ENCODE data around the gene TBX4.
A peak's percentile ranks its signal among the peaks of the same experiment; 100 is the strongest.

Gene TBX4

DNA sequence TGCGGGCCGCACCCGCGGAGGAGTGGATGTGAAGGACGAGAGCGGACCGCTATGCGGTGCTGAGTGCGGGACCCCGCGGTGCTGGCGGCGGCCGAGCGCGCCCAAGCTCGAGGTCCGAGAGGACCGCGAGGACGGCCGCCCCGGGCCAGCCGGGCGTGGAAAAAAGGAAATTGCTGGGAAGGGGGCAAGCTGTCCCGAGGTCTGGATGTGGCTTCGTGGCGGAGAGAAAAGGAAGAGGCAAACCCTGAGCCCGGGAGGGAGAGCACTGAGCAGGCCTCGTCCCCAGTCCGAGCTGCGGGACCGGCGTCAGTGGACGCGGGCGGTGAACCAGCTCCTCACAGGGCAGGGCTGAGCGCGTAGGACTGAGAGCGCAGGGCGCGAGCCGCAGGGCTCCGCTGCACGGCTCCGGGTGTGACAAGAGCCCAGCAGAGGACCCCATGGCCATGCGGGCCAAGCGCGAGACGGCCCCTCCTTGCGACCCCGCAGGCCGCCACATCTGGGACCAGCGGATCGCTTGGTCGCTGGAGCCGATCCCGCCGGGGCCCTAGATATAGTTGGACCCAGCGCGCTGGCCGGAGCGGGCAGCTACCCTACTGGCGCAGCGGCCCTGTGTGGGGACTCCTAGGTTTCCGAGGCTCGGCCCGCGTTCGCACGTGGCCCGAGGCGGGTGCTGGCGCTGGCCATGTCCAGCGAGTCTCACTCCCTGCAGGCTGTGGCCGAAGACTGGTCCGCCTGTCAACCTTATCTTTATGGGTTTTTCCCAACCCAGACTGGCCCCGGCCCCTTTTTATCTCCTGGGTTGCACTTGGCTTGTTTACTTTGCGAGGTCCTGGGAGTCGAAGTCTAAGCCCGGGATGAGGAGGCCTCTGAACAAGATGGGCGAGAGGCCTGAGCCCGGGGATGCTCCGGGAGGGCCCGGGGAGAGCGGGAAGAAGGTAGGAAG is 2.4 kb downstream of the TBX4 start:
- WGBS: under 1% methylated on average over 81 of the region's 86 CpGs
- DNase-seq: peak; percentile 32
- H2BK12ac ChIP-seq (ENCODE audit: low read length in 2 of 2): no peak overlapping the region
- H3K4me3 ChIP-seq (ENCODE audit: insufficient read depth in 1 of 2, low read depth in 1 of 2, low read length in 2 of 2): no peak overlapping the region
- no peak overlapping the region for H3K9ac ChIP-seq (ENCODE audit: low read length)
- H3K4me1 ChIP-seq (ENCODE audit: control insufficient read depth, insufficient read depth, low read depth, low read length): peaks cover 26% of the 10 kb centered on the region
- H3K27ac ChIP-seq (ENCODE audit: low read length, poor library complexity, severe bottlenecking): no peak overlapping the region
- H2BK120ac ChIP-seq (ENCODE audit: low read depth, low read length): no peak overlapping the region
- H3K79me1 ChIP-seq (replicated peaks; ENCODE audit: low read length, poor library complexity, severe bottlenecking): no peaks in the 10 kb centered on the region
- H2AFZ ChIP-seq (ENCODE audit: low read depth, low read length): no peak overlapping the region
- peak overlapping the region; percentile 31 for H3K4me2 ChIP-seq (ENCODE audit: low read length, poor library complexity, severe bottlenecking)
- no peak overlapping the region for H3K14ac ChIP-seq (ENCODE audit: low read length in 2 of 2)
- no peak overlapping the region for H2BK5ac ChIP-seq (ENCODE audit: low read depth, low read length, poor library complexity, severe bottlenecking)
- no peak overlapping the region for H2AK5ac ChIP-seq (ENCODE audit: low read length, severe bottlenecking)
- H3K23ac ChIP-seq (ENCODE audit: low read length in 2 of 2): no peak overlapping the region
- peak overlapping the region; percentile 13 for H4K8ac ChIP-seq (ENCODE audit: low read length)
- H2BK15ac ChIP-seq (ENCODE audit: low read depth, poor library complexity, severe bottlenecking): no peak overlapping the region
- no peaks in the 10 kb centered on the region for H3K9me3 ChIP-seq (ENCODE audit: control insufficient read depth, low read length)
- H3K36me3 ChIP-seq (ENCODE audit: control insufficient read depth in 1 of 2, insufficient read depth in 2 of 2, low read depth in 1 of 2, low read length in 2 of 2): no peaks in the 10 kb centered on the region
- H3K18ac ChIP-seq (ENCODE audit: low read depth in 1 of 2, low read length in 2 of 2): no peak overlapping the region
- H3K4ac ChIP-seq (ENCODE audit: low read depth in 1 of 2, low read length in 2 of 2): no peak overlapping the region
- no peak overlapping the region for H4K91ac ChIP-seq (ENCODE audit: low read length)
- H3K27me3 ChIP-seq (ENCODE audit: control insufficient read depth in 1 of 2, insufficient read depth in 1 of 2, low read length in 2 of 2): peaks cover 91% of the 10 kb centered on the region in 2 experiments

DNA sequence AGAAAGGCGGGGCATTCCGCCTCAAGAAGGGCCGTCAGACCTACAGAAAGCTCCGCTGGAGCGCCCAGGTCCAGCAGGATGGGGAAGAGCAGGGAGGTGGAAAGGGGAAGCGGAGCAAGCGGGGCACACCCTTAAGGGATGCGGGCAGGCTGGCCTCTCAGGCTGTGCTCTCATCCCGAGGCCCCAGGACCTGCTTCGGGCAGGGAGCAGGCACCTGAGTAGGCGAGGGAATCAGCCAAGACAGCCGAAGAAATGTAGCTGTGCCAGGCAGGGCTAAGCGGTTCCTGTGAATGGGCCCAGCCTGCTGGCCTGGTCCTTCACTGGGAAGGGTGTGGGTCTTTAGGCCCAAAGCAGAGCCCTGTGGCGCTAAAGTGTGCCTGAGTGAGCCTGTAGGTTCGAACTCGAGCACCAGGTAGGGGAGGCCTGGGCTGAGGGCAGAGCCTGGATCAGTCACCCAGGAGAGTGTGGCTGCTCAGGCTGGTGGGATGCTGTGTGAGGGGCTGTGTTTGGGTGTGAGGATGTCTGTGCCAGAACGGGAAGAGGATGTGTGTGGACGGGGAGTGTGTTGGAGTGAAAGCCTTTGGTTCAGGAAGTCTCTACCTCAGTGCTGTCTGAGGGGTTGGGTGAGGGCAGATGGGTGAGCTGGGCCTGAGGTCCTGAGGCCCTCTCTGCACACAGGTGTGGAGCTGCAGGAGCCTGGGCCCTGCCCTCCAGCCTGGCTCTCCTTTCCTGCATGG is 3.3 kb downstream of the TBX4 start:
- Histone ChIP-seq H3K14ac (ENCODE audit: low read length in 2 of 2) (no peak overlapping the region), H2BK5ac (ENCODE audit: low read depth, low read length, poor library complexity, severe bottlenecking) (no peak overlapping the region), H3K79me1 (replicated peaks; ENCODE audit: low read length, poor library complexity, severe bottlenecking) (no peaks in the 10 kb centered on the region), H2AFZ (ENCODE audit: low read depth, low read length) (no peak overlapping the region), H2BK15ac (ENCODE audit: low read depth, poor library complexity, severe bottlenecking) (no peak overlapping the region), H4K8ac (ENCODE audit: low read length) (no peak overlapping the region), H3K9me3 (ENCODE audit: control insufficient read depth, low read length) (no peaks in the 10 kb centered on the region), H3K27me3 (ENCODE audit: control insufficient read depth in 1 of 2, insufficient read depth in 1 of 2, low read length in 2 of 2) (peaks cover 93% of the 10 kb centered on the region in 2 experiments), H3K4me2 (ENCODE audit: low read length, poor library complexity, severe bottlenecking) (no peak overlapping the region), H2AK5ac (ENCODE audit: low read length, severe bottlenecking) (no peak overlapping the region), H3K4me3 (ENCODE audit: insufficient read depth in 1 of 2, low read depth in 1 of 2, low read length in 2 of 2) (no peak overlapping the region), H3K4me1 (ENCODE audit: control insufficient read depth, insufficient read depth, low read depth, low read length) (peaks cover 26% of the 10 kb centered on the region), H3K27ac (ENCODE audit: low read length, poor library complexity, severe bottlenecking) (no peak overlapping the region), H2BK120ac (ENCODE audit: low read depth, low read length) (no peak overlapping the region), H2BK12ac (ENCODE audit: low read length in 2 of 2) (no peak overlapping the region), H3K4ac (ENCODE audit: low read depth in 1 of 2, low read length in 2 of 2) (no peak overlapping the region), H4K91ac (ENCODE audit: low read length) (no peak overlapping the region), H3K18ac (ENCODE audit: low read depth in 1 of 2, low read length in 2 of 2) (no peak overlapping the region), H3K23ac (ENCODE audit: low read length in 2 of 2) (no peak overlapping the region), H3K9ac (ENCODE audit: low read length) (no peak overlapping the region), H3K36me3 (ENCODE audit: control insufficient read depth in 1 of 2, insufficient read depth in 2 of 2, low read depth in 1 of 2, low read length in 2 of 2) (no peaks in the 10 kb centered on the region)
- DNase-seq: no peak
- 29% methylated on average over 18 of the region's 18 CpGs for WGBS

DNA sequence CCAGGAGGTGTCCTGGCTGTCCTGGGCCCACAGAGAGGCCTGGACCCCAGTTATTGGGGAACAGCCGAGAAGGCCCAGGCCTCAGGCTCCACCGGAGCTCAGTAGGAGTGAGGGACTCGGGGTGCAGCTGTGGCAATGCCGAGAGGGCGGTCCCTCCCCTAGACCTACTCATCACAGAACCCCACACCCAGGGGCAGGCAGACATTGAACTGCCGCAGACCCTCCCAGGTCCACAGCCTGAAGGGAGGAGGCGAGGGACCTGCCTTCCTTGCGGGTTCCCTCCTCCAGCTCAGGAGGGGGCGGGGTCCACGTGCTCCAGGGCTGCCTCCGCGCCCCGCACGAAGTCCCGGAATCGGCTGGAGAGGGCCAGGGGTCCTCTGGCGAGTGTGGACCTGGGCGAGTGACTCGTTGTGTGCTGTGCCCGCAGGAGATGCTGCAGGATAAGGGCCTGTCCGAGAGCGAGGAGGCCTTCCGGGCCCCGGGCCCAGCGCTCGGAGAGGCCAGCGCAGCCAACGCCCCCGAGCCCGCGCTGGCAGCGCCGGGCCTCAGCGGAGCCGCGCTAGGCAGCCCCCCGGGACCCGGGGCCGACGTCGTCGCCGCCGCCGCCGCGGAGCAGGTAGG is 3.9 kb downstream of the TBX4 start:
- H3K4ac ChIP-seq (ENCODE audit: low read depth in 1 of 2, low read length in 2 of 2): no peak overlapping the region
- peaks cover 93 to 94% of the 10 kb centered on the region in 2 experiments for H3K27me3 ChIP-seq (ENCODE audit: control insufficient read depth in 1 of 2, insufficient read depth in 1 of 2, low read length in 2 of 2)
- H2AK5ac ChIP-seq (ENCODE audit: low read length, severe bottlenecking): no peak overlapping the region
- no peak overlapping the region for H2BK15ac ChIP-seq (ENCODE audit: low read depth, poor library complexity, severe bottlenecking)
- H2BK5ac ChIP-seq (ENCODE audit: low read depth, low read length, poor library complexity, severe bottlenecking): no peak overlapping the region
- no peak overlapping the region for H2AFZ ChIP-seq (ENCODE audit: low read depth, low read length)
- H3K36me3 ChIP-seq (ENCODE audit: control insufficient read depth in 1 of 2, insufficient read depth in 2 of 2, low read depth in 1 of 2, low read length in 2 of 2): no peaks in the 10 kb centered on the region
- no peak overlapping the region for H3K27ac ChIP-seq (ENCODE audit: low read length, poor library complexity, severe bottlenecking)
- H2BK120ac ChIP-seq (ENCODE audit: low read depth, low read length): no peak overlapping the region
- H3K18ac ChIP-seq (ENCODE audit: low read depth in 1 of 2, low read length in 2 of 2): no peak overlapping the region
- H3K4me2 ChIP-seq (ENCODE audit: low read length, poor library complexity, severe bottlenecking): no peak overlapping the region
- H4K91ac ChIP-seq (ENCODE audit: low read length): no peak overlapping the region
- peaks cover 2% of the 10 kb centered on the region for H3K9me3 ChIP-seq (ENCODE audit: control insufficient read depth, low read length)
- H3K4me3 ChIP-seq (ENCODE audit: insufficient read depth in 1 of 2, low read depth in 1 of 2, low read length in 2 of 2): peak overlapping the region in 1 of 2 experiments; percentile 7
- H2BK12ac ChIP-seq (ENCODE audit: low read length in 2 of 2): no peak overlapping the region
- 13% methylated on average over 40 of the region's 47 CpGs for WGBS
- no peak overlapping the region for H3K23ac ChIP-seq (ENCODE audit: low read length in 2 of 2)
- no peak overlapping the region for H4K8ac ChIP-seq (ENCODE audit: low read length)
- H3K14ac ChIP-seq (ENCODE audit: low read length in 2 of 2): no peak overlapping the region
- peaks cover 26% of the 10 kb centered on the region for H3K4me1 ChIP-seq (ENCODE audit: control insufficient read depth, insufficient read depth, low read depth, low read length)
- H3K79me1 ChIP-seq (replicated peaks; ENCODE audit: low read length, poor library complexity, severe bottlenecking): no peaks in the 10 kb centered on the region
- no peak for DNase-seq
- no peak overlapping the region for H3K9ac ChIP-seq (ENCODE audit: low read length)
